Activated naive CD4-positive, alpha-beta T cell treated with anti-CD3 and anti-CD28 coated beads, Interleukin-2, amount 10 ng/mL, durations not matched to agents 7 days and 5 days (primary cell): ENCODE data around the gene CALML6.
"Not testable (repeated sequence)": the region's sequence is repeated elsewhere in the genome, so short reads cannot be mapped to it uniquely, and the experiment has no call there.

ENCODE experiments used
- CTCF ChIA-PET: fragments of 350-600 bp; sonication (Branson Sonifier 250); formaldehyde crosslinking; loops from one replicate; lab custom pipeline; 2021; ENCODE audit warnings: antibody characterized with exemption; lab: Charles Lee
- DNase-seq: peaks from one replicate; pipeline ENCODE4 v3.0.0-alpha.2; 2020
- H3K27ac Mint-ChIP-seq: one replicate; pipeline ENCODE4 v1.8.0; 2021; ENCODE audit warnings: mild to moderate bottlenecking, moderate library complexity, mixed read lengths
- H3K27me3 Mint-ChIP-seq: one replicate; pipeline ENCODE4 v1.8.0; 2021; ENCODE audit warnings: mild to moderate bottlenecking, mixed read lengths
- H3K36me3 Mint-ChIP-seq: one replicate; pipeline ENCODE4 v1.8.0; 2021; ENCODE audit warnings: mixed read lengths
- H3K4me1 Mint-ChIP-seq: one replicate; pipeline ENCODE4 v1.8.0; 2021; ENCODE audit warnings: mixed read lengths
- H3K4me3 Mint-ChIP-seq: one replicate; pipeline ENCODE4 v1.8.0; 2021; ENCODE audit warnings: mild to moderate bottlenecking, moderate library complexity, mixed read lengths
- H3K9me3 Mint-ChIP-seq: one replicate; pipeline ENCODE4 v1.8.0; 2021; ENCODE audit warnings: mixed read lengths

Gene CALML6

GRCh38 chr1:1883890-1884289 lies 31.2 kb upstream of the CALML6 start:
- H3K9me3 Mint-ChIP-seq, H3K27ac Mint-ChIP-seq, CTCF ChIA-PET, DNase-seq, H3K27me3 Mint-ChIP-seq, H3K4me3 Mint-ChIP-seq: not testable (repeated sequence)
- H3K4me1 Mint-ChIP-seq = peaks cover 53% of the 10 kb centered on the region
- peaks cover 29% of the 10 kb centered on the region for H3K36me3 Mint-ChIP-seq

GRCh38 chr1:1889090-1889750 lies 25.8 kb upstream of the CALML6 start:
- H3K4me3 Mint-ChIP-seq = peak overlapping the region; percentile 83
- peaks cover 25% of the 10 kb centered on the region for H3K36me3 Mint-ChIP-seq
- H3K27ac Mint-ChIP-seq = peak overlapping the region; percentile 91
- CTCF ChIA-PET = interaction anchor here (0.7 to 1.4 kb wide), 2 partner anchors 12 to 17 kb away, joined by 3 to 4 read pairs; no protein-coding TSS in a partner anchor
- H3K4me1 Mint-ChIP-seq = peaks cover 52% of the 10 kb centered on the region
- no peak for DNase-seq
- H3K27me3 Mint-ChIP-seq = peaks cover 9% of the 10 kb centered on the region
- H3K9me3 Mint-ChIP-seq = no peaks in the 10 kb centered on the region

GRCh38 chr1:1889847-1890505 lies 25.1 kb upstream of the CALML6 start:
- Mint-ChIP-seq H3K9me3 (no peaks in the 10 kb centered on the region), H3K4me3 (peak overlapping the region; percentile 83), H3K27ac (peak overlapping the region; percentile 91), H3K36me3 (peaks cover 22% of the 10 kb centered on the region), H3K27me3 (peaks cover 17% of the 10 kb centered on the region), H3K4me1 (peaks cover 56% of the 10 kb centered on the region)
- CTCF ChIA-PET = interaction anchor here (1.4 kb wide), 1 partner anchor 16 kb away, joined by 4 read pairs; no protein-coding TSS in a partner anchor
- peak; percentile 64 for DNase-seq

GRCh38 chr1:1890506-1891348 lies 24.3 kb upstream of the CALML6 start, which contains the start of gene GNB1:
TSS of gene GNB1 (minus strand) at chr1:1891087. CDS start at chr1:1825453, 65,634 bp downstream.
- Mint-ChIP-seq H3K36me3 (peaks cover 22% of the 10 kb centered on the region), H3K27ac (peak within 1 kb of the TSS; percentile 92), H3K4me1 (peaks cover 60% of the 10 kb centered on the region), H3K9me3 (no peaks in the 10 kb centered on the region), H3K27me3 (peaks cover 24% of the 10 kb centered on the region), H3K4me3 (peak within 1 kb of the TSS; percentile 83)
- DNase-seq = peak; percentile 86
- CTCF ChIA-PET = no interaction called here

GRCh38 chr1:1891349-1892078 lies 23.5 kb upstream of the CALML6 start:
- DNase-seq = peak; percentile 75
- Mint-ChIP-seq H3K4me1 (peaks cover 55% of the 10 kb centered on the region), H3K27me3 (peaks cover 30% of the 10 kb centered on the region), H3K27ac (peak overlapping the region; percentile 92), H3K9me3 (no peaks in the 10 kb centered on the region), H3K36me3 (peaks cover 22% of the 10 kb centered on the region), H3K4me3 (peak overlapping the region; percentile 81)
- CTCF ChIA-PET = interaction anchor here (0.7 kb wide), 1 partner anchor 17 kb away, joined by 3 read pairs; no protein-coding TSS in a partner anchor

GRCh38 chr1:1892079-1892762 lies 22.8 kb upstream of the CALML6 start:
- peaks cover 51% of the 10 kb centered on the region for H3K4me1 Mint-ChIP-seq
- no peaks in the 10 kb centered on the region for H3K9me3 Mint-ChIP-seq
- peak overlapping the region; percentile 81 for H3K4me3 Mint-ChIP-seq
- peaks cover 37% of the 10 kb centered on the region for H3K27me3 Mint-ChIP-seq
- no peak for DNase-seq
- H3K27ac Mint-ChIP-seq = peak overlapping the region; percentile 92
- CTCF ChIA-PET = interaction anchor here (0.7 kb wide), 1 partner anchor 17 kb away, joined by 3 read pairs; no protein-coding TSS in a partner anchor
- peaks cover 19% of the 10 kb centered on the region for H3K36me3 Mint-ChIP-seq

GRCh38 chr1:1892763-1893120 lies 22.3 kb upstream of the CALML6 start:
- Mint-ChIP-seq H3K27ac (peak overlapping the region; percentile 92), H3K36me3 (peaks cover 17% of the 10 kb centered on the region), H3K4me3 (peak overlapping the region; percentile 81), H3K4me1 (peaks cover 48% of the 10 kb centered on the region), H3K27me3 (peaks cover 42% of the 10 kb centered on the region), H3K9me3 (no peaks in the 10 kb centered on the region)
- DNase-seq = no peak
- CTCF ChIA-PET = no interaction called here

GRCh38 chr1:1893291-1893985 lies 21.6 kb upstream of the CALML6 start:
- peaks cover 44% of the 10 kb centered on the region for H3K4me1 Mint-ChIP-seq
- peak overlapping the region; percentile 51 for H3K27ac Mint-ChIP-seq
- peaks cover 13% of the 10 kb centered on the region for H3K36me3 Mint-ChIP-seq
- H3K4me3 Mint-ChIP-seq = peak overlapping the region; percentile 60
- CTCF ChIA-PET = interaction anchor here (2.2 kb wide), 1 partner anchor 15 kb away, joined by 6 read pairs; no protein-coding TSS in a partner anchor
- peaks cover 42% of the 10 kb centered on the region for H3K27me3 Mint-ChIP-seq
- H3K9me3 Mint-ChIP-seq = no peaks in the 10 kb centered on the region
- DNase-seq = no peak

GRCh38 chr1:1893997-1894353 lies 21.1 kb upstream of the CALML6 start:
- Mint-ChIP-seq H3K9me3 (no peaks in the 10 kb centered on the region), H3K27me3 (peaks cover 45% of the 10 kb centered on the region), H3K4me3 (no peak overlapping the region), H3K27ac (no peak overlapping the region), H3K36me3 (peaks cover 9% of the 10 kb centered on the region), H3K4me1 (peaks cover 38% of the 10 kb centered on the region)
- no peak for DNase-seq
- CTCF ChIA-PET = interaction anchor here (2.2 kb wide), 1 partner anchor 15 kb away, joined by 6 read pairs; no protein-coding TSS in a partner anchor

GRCh38 chr1:1894354-1895059 lies 20.6 kb upstream of the CALML6 start:
- H3K27me3 Mint-ChIP-seq = peaks cover 50% of the 10 kb centered on the region
- DNase-seq = peak; percentile 41
- H3K36me3 Mint-ChIP-seq = peaks cover 4% of the 10 kb centered on the region
- H3K9me3 Mint-ChIP-seq = no peaks in the 10 kb centered on the region
- CTCF ChIA-PET = interaction anchor here (1.2 to 2.2 kb wide), 2 partner anchors 10 to 14 kb away, joined by 4 to 6 read pairs; no protein-coding TSS in a partner anchor
- H3K27ac Mint-ChIP-seq = no peak overlapping the region
- H3K4me1 Mint-ChIP-seq = peaks cover 37% of the 10 kb centered on the region
- H3K4me3 Mint-ChIP-seq = no peak overlapping the region

GRCh38 chr1:1895060-1895418 lies 20.0 kb upstream of the CALML6 start:
- DNase-seq = no peak
- Mint-ChIP-seq H3K27ac (no peak overlapping the region), H3K4me1 (peaks cover 37% of the 10 kb centered on the region), H3K4me3 (no peak overlapping the region), H3K9me3 (no peaks in the 10 kb centered on the region), H3K27me3 (peaks cover 56% of the 10 kb centered on the region), H3K36me3 (peaks cover 4% of the 10 kb centered on the region)
- CTCF ChIA-PET = interaction anchor here (1.2 to 2.2 kb wide), 3 partner anchors 9 to 14 kb away, joined by 4 to 11 read pairs (median 6); no protein-coding TSS in a partner anchor
